MM.1S (cell line): Measurements from ENCODE around the gene SLC7A1.

Experiments
- DNase-seq: peaks from one replicate; pipeline ENCODE4 v3.0.0-alpha.2; 2015
- H2AFZ ChIP-seq: fragments of 300-600 bp; sonication (generic); 2 replicates; pipeline ENCODE4 v1.6.0; 2016; ENCODE audit warnings: antibody characterized with exemption, low read length
- H3F3A ChIP-seq: fragments of 300-600 bp; sonication (generic); 2 replicates; pipeline ENCODE4 v1.6.1; 2016; ENCODE audit warnings: mild to moderate bottlenecking, antibody characterized with exemption, low read length, moderate library complexity, mixed read lengths; ENCODE audit not compliant: insufficient read depth
- H3K27ac ChIP-seq: fragments of 300-600 bp; sonication (generic); 2 replicates; pipeline ENCODE4 v1.5.1; 2016; ENCODE audit warnings: mild to moderate bottlenecking, low read length
- H3K27me3 ChIP-seq: fragments of 300-600 bp; sonication (generic); replicated peaks from 2 replicates; pipeline ENCODE4 v1.6.0; 2016; ENCODE audit warnings: low read length; ENCODE audit not compliant: insufficient read depth
- H3K36me3 ChIP-seq: fragments of 300-600 bp; sonication (generic); replicated peaks from 2 replicates; pipeline ENCODE4 v1.6.1; 2016; ENCODE audit warnings: mild to moderate bottlenecking, low read length, mixed read lengths; ENCODE audit not compliant: insufficient read depth
- H3K4me1 ChIP-seq: fragments of 300-600 bp; sonication (generic); 2 replicates; pipeline ENCODE4 v1.6.1; 2016; ENCODE audit warnings: low read length, mixed read lengths
- H3K4me2 ChIP-seq: fragments of 300-600 bp; sonication (generic); 2 replicates; pipeline ENCODE4 v1.6.0; 2016; ENCODE audit warnings: low read depth, low read length
- H3K4me3 ChIP-seq: fragments of 300-600 bp; sonication (generic); 2 replicates; pipeline ENCODE4 v1.5.1; 2016; ENCODE audit warnings: low read length, mixed read lengths
- H3K79me2 ChIP-seq: fragments of 300-600 bp; sonication (generic); 2 replicates; pipeline ENCODE4 v1.6.1; 2016; ENCODE audit warnings: mixed run types, low read length, mixed read lengths
- H3K9ac ChIP-seq: fragments of 300-600 bp; sonication (generic); 2 replicates; pipeline ENCODE4 v1.6.1; 2016; ENCODE audit warnings: low read length, mixed read lengths
- H3K9me2 ChIP-seq: fragments of 300-600 bp; sonication (generic); replicated peaks from 2 replicates; pipeline ENCODE4 v1.6.1; 2016; ENCODE audit warnings: mild to moderate bottlenecking, low read length, mixed read lengths; ENCODE audit not compliant: insufficient read depth
- H3K9me3 ChIP-seq: fragments of 300-600 bp; sonication (generic); replicated peaks from 2 replicates; pipeline ENCODE4 v1.6.1; 2016; ENCODE audit warnings: mild to moderate bottlenecking, low read length, mixed read lengths; ENCODE audit not compliant: insufficient read depth
- H4K20me1 ChIP-seq: fragments of 300-600 bp; sonication (generic); 2 replicates; pipeline ENCODE4 v1.6.1; 2016; ENCODE audit warnings: mild to moderate bottlenecking, low read length, moderate library complexity, mixed read lengths; ENCODE audit not compliant: insufficient read depth
- EZH2 ChIP-seq: fragments of 300-600 bp; sonication (generic); optimal IDR thresholded peaks from 2 replicates; pipeline ENCODE3; 2017; ENCODE audit warnings: low read depth, mild to moderate bottlenecking, antibody characterized with exemption, low read length, mixed read lengths
- EZH2phosphoT487 ChIP-seq: fragments of 300-600 bp; sonication (generic); IDR thresholded peaks from 2 replicates; pipeline ENCODE4 v1.6.1; 2018; ENCODE audit warnings: antibody characterized with exemption, low read length
- TF ChIP-seq, protein P1 (sequence below): fragments of 300-600 bp; sonication (generic); IDR thresholded peaks from 2 replicates; pipeline ENCODE4 v1.5.1; 2016; ENCODE audit warnings: antibody characterized with exemption, low read length, mixed read lengths

The SLC7A1 gene

DNA sequence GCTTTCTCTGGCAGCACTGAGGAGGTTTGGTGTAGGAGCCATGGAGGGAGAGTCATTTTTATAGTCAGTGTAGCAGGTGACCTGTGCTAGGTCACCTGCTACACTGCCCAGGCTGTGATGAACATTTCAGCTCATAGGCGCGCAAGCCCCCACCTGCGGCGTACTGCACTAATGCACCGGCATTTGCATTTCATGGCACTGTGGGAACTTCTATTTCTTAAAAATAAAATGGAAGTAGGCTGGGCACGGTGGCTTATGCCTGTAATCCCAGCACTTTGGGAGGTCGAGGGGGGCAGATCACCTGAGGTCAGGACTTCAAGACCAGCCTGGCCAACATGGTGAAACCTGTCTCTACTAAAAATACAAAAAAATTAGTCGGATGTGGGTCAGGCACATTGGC is 101.0 kb downstream of the SLC7A1 start:
- no peaks in the 10 kb centered on the region for H3K79me2 ChIP-seq
- no peaks in the 10 kb centered on the region for H3K9me2 ChIP-seq
- no peaks in the 10 kb centered on the region for H3F3A ChIP-seq
- H3K9ac ChIP-seq, result no peak overlapping the region
- H2AFZ ChIP-seq, result no peak overlapping the region
- DNase-seq, result no peak
- no peaks in the 10 kb centered on the region for H3K4me1 ChIP-seq
- no peaks in the 10 kb centered on the region for H3K9me3 ChIP-seq
- no peaks in the 10 kb centered on the region for H3K27me3 ChIP-seq
- no peaks in the 10 kb centered on the region for H4K20me1 ChIP-seq
- no peak for TF ChIP-seq EZH2
- TF ChIP-seq, protein P1, sequence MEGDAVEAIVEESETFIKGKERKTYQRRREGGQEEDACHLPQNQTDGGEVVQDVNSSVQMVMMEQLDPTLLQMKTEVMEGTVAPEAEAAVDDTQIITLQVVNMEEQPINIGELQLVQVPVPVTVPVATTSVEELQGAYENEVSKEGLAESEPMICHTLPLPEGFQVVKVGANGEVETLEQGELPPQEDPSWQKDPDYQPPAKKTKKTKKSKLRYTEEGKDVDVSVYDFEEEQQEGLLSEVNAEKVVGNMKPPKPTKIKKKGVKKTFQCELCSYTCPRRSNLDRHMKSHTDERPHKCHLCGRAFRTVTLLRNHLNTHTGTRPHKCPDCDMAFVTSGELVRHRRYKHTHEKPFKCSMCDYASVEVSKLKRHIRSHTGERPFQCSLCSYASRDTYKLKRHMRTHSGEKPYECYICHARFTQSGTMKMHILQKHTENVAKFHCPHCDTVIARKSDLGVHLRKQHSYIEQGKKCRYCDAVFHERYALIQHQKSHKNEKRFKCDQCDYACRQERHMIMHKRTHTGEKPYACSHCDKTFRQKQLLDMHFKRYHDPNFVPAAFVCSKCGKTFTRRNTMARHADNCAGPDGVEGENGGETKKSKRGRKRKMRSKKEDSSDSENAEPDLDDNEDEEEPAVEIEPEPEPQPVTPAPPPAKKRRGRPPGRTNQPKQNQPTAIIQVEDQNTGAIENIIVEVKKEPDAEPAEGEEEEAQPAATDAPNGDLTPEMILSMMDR, result no peak
- TF ChIP-seq EZH2phosphoT487, result no peak
- H3K27ac ChIP-seq, result no peak overlapping the region
- H3K36me3 ChIP-seq, result no peaks in the 10 kb centered on the region
- no peak overlapping the region for H3K4me3 ChIP-seq
- no peak overlapping the region for H3K4me2 ChIP-seq

DNA sequence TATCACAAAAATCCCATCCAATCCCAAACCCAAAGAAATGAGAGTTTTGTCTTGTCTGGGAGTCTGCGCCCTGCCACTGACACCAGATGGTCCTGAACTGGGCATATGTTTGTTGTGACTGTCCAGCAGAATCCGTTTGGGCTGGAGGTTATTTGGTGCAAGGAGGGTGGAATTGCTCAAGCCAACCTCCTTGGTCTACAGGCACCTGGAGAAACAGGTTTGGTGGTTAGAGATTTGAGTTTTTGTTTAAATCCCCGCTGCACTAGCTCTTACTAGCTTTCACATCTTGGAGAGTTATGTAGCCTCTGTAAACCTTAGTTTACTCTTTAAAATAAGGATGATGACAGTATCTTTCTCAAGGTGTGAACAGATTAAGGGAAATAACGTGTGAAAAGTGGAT is 101.7 kb downstream of the SLC7A1 start:
- Histone ChIP-seq H3K4me2 (no peak overlapping the region), H3K27me3 (no peaks in the 10 kb centered on the region), H3K9ac (no peak overlapping the region), H3K36me3 (no peaks in the 10 kb centered on the region), H3K9me3 (no peaks in the 10 kb centered on the region), H3K27ac (no peak overlapping the region), H2AFZ (no peak overlapping the region), H4K20me1 (no peaks in the 10 kb centered on the region), H3K4me3 (no peak overlapping the region), H3K9me2 (no peaks in the 10 kb centered on the region), H3K4me1 (no peaks in the 10 kb centered on the region), H3K79me2 (no peaks in the 10 kb centered on the region), H3F3A (no peaks in the 10 kb centered on the region)
- TF ChIP-seq EZH2 (no peak), EZH2phosphoT487 (no peak)
- TF ChIP-seq, protein P1, result no peak
- DNase-seq, result no peak

DNA sequence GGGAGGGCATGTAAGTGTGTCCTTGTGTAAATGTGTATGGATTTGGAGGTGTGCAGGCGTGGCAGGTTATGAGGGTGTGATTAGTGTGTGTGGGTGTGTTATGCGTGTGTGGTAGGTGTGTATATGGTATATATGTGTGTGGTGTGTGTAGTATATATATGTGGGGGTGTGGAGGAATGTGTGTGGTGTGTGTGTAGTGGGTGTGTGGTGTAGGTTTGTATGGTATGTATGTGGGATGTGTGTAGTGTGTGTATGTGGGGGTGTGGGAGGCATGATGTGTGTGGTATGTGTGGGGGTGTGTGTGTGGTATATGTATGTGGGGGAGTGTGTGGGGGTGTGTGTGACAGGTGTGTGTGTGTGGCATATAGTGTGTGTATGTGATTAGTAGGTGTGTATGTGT is 104.2 kb downstream of the SLC7A1 start:
- DNase-seq, result no peak
- TF ChIP-seq EZH2 (no peak), EZH2phosphoT487 (no peak)
- no peak overlapping the region for H3K9ac ChIP-seq
- H3K4me2 ChIP-seq, result no peak overlapping the region
- H3K4me3 ChIP-seq, result no peak overlapping the region
- no peaks in the 10 kb centered on the region for H3K79me2 ChIP-seq
- no peaks in the 10 kb centered on the region for H3K9me3 ChIP-seq
- no peak overlapping the region for H3K27ac ChIP-seq
- H3K4me1 ChIP-seq, result no peaks in the 10 kb centered on the region
- H2AFZ ChIP-seq, result no peak overlapping the region
- H4K20me1 ChIP-seq, result no peaks in the 10 kb centered on the region
- no peaks in the 10 kb centered on the region for H3F3A ChIP-seq
- H3K9me2 ChIP-seq, result no peaks in the 10 kb centered on the region
- no peaks in the 10 kb centered on the region for H3K36me3 ChIP-seq
- no peaks in the 10 kb centered on the region for H3K27me3 ChIP-seq

DNA sequence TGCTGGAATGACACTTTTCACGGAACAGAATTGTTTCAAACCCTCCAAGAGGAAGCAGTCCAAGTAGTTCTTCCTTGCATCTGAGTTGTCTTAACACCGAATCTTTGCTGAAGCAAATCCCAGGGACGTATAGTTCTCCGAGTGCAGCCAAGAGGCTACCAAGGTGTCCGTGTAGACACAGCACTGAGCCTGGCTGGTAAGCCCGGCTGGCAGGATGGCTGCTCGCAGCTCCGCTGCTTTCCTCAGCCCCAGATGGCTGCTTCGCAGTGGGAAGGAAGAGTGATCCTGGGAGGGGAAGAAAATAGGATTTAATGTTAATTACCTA is 105.0 kb downstream of the SLC7A1 start:
- H2AFZ ChIP-seq, result no peak overlapping the region
- TF ChIP-seq, protein P1, result no peak
- H3K4me1 ChIP-seq, result no peaks in the 10 kb centered on the region
- no peaks in the 10 kb centered on the region for H3K79me2 ChIP-seq
- H3K27me3 ChIP-seq, result no peaks in the 10 kb centered on the region
- H3F3A ChIP-seq, result no peaks in the 10 kb centered on the region
- no peak for DNase-seq
- no peaks in the 10 kb centered on the region for H4K20me1 ChIP-seq
- no peak overlapping the region for H3K4me2 ChIP-seq
- no peaks in the 10 kb centered on the region for H3K9me3 ChIP-seq
- H3K9ac ChIP-seq, result no peak overlapping the region
- H3K36me3 ChIP-seq, result no peaks in the 10 kb centered on the region
- H3K27ac ChIP-seq, result no peak overlapping the region
- no peak overlapping the region for H3K4me3 ChIP-seq
- H3K9me2 ChIP-seq, result no peaks in the 10 kb centered on the region
